ENCODE measurements around the gene CDC7. TPM values are rescaled to one million over a fixed set of nuclear protein-coding genes. Genes with fewer than 3 reads are reported as not detected.
A peak's percentile ranks its signal among the peaks of the same experiment; 100 is the strongest.
"Not testable (repeated sequence)": the region's sequence is repeated elsewhere in the genome, so short reads cannot be mapped to it uniquely, and the experiment has no call there.

Gene CDC7
- total RNA-seq (2014; rRNA removed; shearing (Covaris generic)), result 13.6 and 14.3 TPM in 2 replicates

DNA sequence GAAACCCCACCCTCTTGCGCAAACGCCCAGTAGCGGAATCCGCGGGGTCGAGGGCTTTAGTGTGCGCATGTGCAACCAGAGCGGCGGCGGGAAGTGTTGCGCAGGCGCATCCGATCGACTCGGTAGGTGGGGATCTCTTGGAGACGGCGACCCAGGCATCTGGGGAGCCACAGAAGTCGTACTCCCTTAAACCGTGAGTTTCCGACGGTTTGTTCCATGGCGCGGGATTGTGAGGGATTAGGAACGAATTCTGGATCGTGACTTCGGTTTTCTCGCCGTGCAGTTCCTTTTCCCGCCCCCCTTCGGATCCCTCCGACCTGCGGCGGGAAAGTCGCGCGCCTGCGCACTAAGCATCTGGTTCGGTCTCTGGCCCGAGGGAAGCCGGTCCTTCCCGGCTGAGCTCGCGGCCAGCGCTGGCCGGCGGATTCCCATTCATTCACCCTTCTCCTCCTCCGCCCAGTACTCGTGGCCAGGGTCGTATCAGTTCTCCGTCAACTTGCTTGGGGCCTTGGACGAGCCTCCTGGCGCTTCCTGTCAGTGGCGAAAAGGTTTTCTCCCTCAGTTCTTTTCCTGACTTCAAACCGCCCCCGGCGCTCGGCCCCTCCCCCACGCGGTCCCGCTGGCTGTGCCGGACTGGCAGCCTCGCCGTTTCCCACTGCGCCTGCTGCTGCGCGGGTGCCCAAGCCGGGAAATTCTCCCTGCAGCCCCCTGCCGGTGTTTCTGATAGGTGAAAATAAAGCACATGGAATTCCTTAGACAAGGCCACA lies at the start of gene CDC7:
CDC7 (plus strand) TSS at position 96 of the 767 bp plus-strand sequence. CDS start 866 bp downstream, outside the sequence.
- DNase-seq (ENCODE audit: low spot score), result peak; percentile 77

DNA sequence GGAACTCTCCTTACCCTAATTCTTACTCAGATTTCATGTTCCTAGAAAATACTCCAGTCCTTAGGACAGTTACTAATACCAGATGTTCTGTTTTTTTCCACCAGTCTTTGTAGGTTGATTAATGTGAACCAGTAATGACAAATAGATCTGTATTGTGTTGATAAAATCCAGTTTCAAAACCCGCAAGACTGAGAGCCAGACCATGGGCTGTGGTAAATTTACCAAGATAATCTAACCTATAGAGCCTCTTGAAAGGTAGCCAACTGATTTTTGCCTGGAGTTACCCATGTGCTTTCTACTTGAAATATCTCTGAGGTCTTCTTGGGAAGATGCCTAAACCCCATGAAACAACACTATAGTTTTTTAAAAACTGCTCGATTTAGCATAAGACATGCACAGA lies 46.5 kb upstream of the CDC7 start:
- no peak for DNase-seq (ENCODE audit: low spot score)

DNA sequence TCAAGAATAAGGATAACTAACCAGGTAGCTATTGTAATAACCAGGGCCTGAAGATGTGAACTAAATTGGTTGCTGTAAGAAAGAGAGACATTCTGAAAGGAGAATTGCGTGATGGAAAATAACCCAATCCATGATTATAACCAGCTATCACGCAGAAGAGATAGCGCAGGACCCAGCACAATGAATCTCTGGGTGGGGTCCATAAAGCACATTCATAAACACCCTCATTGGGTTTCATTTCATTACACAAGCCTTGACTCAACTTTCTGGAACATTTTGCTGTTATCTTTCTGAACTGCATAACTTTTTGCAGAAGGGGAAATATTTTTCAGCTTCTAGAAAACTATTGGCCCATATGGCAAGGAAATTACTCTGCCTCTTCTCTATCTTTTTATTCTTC lies 45.3 kb upstream of the CDC7 start:
- DNase-seq (ENCODE audit: low spot score), result no peak

DNA sequence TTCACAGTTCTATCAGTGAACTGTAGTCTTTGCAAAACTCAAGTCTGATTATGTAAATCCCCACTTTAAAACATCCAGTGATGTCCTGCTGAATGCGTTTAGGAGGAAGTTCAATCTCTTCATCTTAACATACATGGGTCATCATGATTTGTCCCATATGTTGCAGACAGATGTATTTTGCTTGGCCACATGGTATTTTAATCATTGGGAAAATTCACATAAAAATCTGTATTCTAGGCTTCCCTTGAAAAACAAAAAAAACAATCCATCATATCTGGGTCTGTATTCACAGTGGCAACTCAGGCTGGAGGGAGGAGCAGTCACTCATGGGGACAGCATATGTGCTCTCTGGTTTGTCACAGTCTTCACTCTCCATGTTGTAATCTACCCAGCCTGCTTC lies 44.8 kb upstream of the CDC7 start:
- no peak for DNase-seq (ENCODE audit: low spot score)

DNA sequence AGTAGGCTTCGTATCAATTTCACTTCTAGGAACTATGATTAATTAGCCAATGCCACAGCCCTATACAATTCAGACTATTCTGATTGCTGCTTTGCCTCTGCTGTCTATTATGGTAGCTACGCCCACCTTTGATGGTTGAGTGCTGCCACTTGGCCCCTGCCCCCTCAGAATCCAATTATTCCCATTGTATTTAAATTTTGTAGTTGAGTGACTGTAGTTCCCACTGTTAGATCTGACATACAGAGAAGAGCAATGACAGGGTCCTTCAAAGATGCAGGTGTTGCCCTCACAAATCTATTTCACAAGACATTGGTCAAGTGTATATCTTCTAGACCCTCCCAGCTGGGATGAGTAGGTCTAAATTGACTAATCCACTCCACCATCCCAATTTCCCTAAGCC lies 35.3 kb upstream of the CDC7 start:
- not testable (repeated sequence) for DNase-seq (ENCODE audit: low spot score)

DNA sequence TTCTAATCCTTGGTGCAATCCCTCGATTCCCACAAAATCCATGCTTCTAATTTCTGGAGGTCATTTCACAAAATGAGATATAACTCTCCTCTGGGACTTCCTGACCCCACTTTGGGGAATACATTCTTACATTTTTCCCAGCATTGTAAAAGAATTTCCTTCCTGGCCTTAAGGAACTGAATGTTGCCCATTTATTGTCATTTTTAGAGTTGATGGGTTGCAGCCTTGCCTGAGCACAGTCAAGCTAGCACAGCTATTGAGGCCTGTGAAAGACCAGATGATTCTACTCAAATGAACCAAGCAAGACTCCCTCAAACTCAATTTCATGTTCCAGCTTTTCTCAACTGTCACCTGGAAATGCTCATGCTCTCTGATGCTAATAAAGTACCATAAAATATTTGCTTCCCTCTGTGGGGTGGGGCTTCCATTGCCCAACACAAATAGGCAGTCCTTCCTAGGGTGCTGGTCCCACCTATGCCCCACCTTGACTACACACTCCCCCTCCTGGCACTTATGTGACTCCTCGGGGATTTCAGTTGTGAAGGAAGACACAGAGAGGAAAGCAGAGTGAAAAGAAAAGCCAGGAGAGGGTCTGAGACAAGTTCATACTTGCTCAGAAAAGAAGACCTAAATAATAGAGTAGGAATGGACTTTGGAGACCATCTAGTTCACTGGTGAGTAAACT lies 24.0 kb upstream of the CDC7 start:
- no peak for DNase-seq (ENCODE audit: low spot score)

DNA sequence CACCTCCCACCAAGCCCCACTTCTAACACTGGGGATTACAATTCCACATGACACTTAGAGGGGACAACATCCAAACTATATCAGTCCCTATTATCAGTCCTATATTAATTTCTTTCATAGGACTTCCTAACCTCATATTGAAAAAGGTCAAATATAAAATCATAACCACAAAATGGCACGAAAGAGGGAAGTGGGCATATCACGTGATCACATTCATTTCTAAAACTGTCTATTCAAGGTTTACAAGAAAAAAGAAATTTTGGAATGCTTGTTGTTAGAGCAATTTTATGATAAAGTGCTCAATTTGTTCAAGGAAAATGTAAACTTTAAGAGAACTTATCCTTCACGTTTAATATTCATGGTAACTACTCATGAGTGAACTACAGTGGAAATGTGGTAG lies 13.2 kb upstream of the CDC7 start:
- no peak for DNase-seq (ENCODE audit: low spot score)

DNA sequence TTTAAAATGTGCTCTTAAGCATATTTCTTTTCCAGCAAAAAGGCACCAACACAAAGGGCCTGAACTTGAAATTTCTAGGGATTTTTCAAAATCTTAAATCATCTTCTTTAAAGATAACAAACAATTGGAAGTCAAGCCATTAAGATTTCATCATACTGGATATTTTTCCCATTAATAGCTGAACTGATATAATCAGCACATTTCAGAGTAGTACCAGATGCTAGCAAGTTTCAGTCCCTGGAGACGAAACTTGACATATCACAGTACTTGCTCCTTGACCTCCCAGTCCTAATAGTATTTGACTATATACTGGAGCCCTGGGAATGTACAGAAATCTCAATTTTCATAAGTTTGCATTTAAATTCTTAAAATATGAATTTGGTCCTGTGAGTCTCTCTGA lies 10.2 kb upstream of the CDC7 start:
- no peak for DNase-seq (ENCODE audit: low spot score)

DNA sequence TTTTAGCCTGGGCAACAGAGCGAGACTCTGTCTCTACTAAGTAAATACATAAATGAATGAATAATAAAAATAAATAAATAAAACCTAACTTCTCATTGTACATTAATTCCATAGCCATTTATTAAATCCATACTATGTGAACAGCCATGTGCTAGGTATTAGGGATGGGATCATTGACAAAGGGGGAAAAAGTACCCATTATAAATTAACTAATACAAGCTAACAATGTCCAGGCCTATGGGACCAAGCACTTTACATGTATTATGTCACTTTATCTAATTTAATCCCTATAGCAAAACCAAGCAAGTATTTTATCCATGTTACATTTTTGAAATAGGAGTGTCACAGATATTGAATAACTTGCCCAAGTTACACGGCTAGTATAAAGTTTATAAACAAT lies 2.6 kb upstream of the CDC7 start:
- DNase-seq (ENCODE audit: low spot score), result no peak

DNA sequence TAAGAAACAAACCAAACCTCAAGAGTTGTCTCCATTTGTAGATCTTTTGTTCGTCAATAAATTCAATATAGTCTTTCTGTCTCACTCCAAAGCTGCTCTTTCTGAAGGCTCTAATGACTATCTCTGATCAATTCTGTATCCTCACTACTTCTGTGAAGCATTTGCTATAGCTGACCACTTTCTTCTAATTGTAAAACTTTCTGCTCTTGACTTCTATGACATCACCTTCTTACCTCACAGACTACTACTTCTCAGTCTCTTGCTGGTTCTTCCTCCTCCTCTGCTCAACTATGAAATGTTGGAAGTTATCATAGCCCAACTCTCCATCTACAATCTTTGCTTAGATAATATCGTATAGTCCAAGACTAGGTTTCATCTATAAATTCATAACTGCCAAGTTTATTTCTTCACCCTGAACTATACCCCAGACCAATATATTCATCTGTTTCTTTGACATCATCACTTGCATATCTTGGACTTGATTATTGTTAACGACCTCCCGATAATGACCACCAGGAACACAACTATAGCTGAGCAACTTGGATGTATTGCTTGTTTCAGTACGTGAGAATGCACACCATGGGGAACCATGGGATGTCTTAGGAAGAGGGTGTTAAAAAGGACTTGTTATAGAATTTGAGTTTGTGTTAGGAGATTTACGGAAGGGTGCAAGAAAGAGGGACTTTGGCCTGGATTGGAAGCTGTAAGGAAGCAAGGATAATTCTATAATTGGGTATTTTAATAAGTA lies 2.0 kb upstream of the CDC7 start:
- no peak for DNase-seq (ENCODE audit: low spot score)

DNA sequence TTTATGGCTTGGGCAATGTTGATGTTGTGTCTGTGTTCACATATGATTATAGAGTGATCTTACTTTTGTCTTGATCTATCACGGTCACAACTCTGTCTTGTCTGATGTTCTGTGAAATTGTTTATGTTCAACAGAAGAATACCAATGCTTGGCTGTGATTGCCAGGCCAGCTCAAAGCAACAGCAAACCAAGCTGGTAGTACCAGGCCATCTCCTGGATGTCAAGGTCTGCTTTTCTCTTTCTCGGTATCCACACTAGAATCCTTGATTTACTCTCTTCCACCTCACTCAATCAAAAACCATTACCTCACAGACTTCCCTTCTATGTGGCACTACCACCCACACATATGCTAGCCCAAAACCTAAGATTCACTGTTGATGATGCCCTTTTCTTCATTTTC lies 1.3 kb upstream of the CDC7 start:
- DNase-seq (ENCODE audit: low spot score), result no peak

DNA sequence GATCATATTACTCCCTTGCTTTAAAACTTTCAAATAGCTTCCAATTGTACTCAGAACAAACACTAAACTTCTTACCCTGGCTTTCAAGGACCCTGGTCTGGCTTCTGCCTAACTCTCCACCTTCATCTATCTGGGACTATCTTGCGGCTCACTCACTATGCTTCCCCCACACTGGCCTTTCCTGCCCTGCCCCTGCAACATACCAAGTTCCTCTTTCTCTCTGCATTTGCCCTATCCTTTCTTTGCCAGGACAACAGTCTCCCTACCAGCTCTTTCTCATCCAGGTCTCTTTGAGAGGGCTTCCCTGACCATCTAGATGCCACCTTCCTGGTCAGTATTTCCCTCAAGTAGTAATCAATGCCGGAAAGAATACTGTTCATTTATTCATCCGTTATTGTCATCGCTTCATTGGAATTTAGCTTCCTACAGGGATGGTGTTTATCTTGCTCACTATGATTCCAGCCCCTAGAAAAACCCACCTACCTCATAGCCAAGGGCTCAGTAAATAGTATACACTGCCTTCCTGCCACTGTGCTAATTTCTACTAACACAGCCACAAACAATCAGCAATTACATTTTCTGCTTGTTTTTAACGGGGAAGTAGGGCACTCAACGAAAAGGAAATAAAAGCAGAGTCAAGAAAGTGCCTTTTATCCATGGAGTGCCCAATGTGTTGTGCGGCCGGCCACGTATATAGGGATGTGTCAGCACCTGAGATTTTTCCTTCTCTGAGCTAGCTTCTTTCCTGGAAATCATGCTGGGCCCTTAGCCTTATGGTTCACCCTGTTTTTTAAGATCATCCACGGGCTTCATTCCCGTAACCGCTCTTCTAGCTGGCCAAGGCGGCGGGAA lies 521 bp upstream of the CDC7 start:
- no peak for DNase-seq (ENCODE audit: low spot score)

DNA sequence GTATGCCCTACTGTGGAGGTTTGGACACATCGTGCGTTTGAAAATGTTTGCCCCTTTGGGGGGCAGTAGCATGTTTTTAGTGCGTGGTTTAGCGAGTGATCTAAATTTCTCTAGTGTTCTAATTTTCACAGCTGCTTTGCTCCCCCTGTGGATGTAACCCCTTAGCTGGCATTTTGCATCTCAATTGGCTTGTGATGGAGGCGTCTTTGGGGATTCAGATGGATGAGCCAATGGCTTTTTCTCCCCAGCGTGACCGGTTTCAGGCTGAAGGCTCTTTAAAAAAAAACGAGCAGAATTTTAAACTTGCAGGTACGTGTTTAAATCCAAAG lies 836 bp downstream of the CDC7 start:
- DNase-seq (ENCODE audit: low spot score), result no peak

DNA sequence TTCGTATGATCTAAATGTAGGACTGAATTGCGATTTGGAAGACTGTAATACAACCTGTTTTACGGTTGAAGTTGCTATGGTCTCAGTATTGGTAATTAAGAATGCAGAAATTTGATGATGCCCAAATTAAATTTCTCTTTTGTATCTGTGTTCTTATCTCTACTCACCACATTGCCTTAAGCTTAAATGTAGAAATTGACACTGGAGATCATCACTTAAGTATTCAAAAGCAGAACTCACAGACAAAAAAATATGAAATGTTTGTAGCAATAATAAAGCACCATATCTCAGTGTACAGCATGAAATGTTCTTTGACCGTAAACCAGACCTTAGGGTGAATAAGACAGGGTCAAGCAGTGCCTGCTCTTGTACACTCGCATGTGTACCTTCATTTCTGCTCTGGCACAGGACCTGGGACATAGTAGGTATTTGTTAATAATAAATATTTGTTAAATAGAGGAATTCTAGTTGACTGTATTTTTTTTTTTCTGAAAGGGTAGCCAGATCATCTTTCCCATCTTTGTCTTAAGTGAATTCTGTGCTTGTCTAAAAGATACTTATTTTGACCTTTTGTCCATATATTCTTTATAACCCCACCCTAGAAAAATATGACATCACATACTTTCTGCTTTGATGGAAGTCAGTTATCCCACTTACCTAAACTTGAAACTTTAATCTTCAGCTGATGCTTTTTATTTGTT lies 1.5 kb downstream of the CDC7 start:
- no peak for DNase-seq (ENCODE audit: low spot score)

DNA sequence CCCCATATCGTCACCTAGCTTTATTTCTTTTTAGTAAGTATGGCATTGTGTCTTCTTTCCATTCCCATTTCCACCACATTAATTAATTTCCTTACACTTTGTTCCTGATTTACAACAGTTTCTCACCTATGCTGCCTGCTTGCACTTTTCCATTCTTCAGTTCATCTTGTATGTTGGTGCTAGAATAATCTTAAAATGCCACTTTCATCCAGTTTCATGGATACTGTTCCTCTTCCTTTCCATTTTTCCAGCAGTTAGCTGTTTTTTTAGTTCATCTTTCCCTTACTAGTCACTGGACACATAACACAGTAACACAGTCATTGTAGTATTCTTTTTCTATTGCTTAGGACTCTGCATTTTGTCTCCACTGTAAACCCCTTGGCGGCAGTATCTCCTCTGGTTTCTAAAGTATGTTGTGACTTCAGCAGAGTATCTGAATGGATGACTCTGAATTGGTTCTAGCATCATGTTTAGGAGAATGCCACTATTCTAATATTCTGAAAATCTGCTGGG lies 2.1 kb downstream of the CDC7 start:
- peak; percentile 20 for DNase-seq (ENCODE audit: low spot score)

DNA sequence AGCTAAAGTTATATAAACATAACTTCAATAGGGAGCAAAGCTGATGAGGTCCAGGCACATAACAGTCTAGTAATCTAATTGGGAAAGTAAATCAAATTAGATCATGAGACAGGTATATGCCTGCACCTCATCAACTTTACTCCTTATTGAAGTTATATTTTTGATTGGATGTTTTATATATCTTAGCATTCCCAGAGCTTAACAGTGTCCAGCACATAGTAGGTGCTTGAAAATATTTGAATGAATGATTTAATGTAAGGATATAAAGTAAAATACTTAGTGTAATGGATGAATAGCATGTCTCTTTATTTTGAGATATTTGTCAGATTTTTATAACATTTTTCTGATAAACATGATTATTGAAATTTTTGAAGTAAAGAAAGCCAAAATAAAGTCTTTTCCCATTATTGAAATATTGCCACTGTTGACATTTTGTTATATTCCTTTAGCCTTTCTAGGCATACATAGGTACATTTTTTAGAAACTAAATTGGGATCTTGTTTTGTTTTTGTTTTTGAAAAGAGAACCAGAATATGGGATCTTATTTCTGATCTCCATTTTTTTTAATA lies 2.8 kb downstream of the CDC7 start:
- no peak for DNase-seq (ENCODE audit: low spot score)

DNA sequence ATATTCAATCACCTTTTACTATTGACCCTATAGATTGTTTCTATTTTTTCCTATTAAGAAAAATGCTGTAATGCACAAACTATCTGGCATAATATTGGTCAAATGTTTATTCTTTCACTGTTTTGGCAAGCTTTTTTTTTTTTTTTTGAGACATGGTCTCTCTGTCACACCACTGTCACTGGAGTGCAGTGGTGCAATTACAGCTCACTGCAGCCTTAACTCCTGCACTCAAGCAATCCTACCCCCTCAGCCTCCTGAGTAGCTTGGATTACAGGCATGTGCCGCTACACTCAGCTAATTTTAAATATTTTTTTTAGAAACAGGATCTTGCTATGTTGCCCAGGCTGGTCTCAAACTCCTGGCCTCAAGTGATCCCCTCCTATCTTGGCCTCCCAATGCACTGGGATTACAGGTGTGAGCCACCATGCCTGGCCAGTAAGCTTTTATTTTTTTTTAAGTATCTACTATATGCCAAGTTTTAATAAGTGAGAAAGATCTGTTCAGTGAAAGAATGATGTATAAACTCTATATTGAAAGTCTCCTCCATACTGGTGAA lies 3.4 kb downstream of the CDC7 start:
- no peak for DNase-seq (ENCODE audit: low spot score)

DNA sequence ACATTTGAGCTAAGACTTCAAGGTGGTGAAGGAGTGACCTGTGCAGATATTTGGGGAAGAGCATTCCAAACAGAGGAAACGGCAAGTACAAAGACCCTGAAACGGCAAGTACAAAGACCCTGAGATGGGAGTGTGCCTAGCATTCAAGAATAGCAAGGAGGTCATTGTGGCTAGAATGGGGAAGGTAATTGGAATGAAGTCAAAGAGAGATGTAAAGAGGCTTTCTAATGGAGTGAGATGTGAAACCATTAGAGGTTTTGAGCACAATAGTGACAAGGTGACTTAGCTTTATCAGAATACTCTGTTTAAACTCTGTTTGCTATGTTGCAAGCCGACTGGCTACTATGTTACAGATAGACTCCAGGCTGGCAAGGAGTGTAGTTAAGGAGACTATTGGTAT lies 4.4 kb downstream of the CDC7 start:
- DNase-seq (ENCODE audit: low spot score), result no peak

DNA sequence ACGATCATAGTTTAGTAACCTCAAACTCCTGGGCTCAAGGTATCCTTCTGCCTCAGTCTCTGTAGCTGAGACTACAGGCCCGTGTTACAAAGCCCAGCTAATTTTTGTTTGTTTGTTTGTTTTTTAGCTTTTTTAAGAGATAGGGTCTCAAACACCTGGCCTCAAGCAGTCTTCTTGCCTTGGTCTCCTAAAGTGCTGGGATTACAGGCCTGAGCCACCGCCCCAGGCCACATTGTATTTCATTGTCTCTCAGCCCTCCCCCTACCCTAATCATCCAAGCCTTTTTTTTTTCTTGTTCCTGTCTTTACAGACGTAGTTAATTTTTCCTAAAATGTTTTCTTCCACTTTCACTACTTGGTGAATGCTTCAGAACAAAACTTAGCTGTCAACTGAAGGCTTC lies 5.4 kb downstream of the CDC7 start:
- no peak for DNase-seq (ENCODE audit: low spot score)

DNA sequence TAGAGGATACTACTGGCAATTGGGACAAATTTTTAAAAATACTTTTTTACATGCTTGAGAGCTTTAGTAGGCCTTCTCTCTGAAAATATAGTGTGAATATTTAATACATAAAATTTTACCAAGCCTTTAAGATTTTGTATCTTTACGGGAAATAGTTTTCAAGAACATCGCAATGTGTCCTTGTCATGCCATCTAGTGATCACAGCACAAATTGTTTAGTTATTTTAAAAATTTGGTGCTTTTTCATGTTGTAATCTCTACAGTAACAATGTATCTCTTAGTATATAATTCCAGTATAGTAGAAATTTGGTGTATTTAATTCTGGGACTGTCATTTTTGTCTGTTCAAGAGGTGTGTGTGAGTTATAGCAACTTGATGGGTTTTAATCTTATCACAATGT lies 6.7 kb downstream of the CDC7 start:
- no peak for DNase-seq (ENCODE audit: low spot score)
